HG02610 (cell line): ENCODE results near the gene TREM2.

Experiments used
- ATAC-seq: cut with Tn5 transposase; IDR thresholded peaks from one replicate; pipeline ENCODE4 v1.9.1; 2021; ENCODE audit warnings: mild to moderate bottlenecking, moderate library complexity; ENCODE audit not compliant: unreplicated experiment

Gene TREM2

DNA sequence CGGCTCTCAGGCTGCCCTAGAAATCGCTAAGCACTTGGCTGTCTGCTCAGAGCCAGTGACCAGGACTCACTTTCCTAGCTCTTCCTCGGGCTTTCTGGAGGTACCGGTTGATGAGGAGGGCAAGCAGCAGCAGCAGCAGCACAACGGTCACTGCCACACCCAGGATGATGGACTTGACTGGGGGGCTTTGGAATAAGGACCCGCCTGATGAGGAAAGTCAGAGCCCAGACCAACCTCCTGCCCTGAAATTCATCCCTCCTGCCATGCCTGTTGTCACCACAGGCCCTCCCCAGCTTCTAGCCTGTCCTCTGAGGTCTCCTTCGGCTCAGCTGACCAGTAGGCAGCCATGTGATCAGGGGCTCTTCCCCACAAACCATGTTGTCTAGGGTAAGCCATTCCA, 21.8 kb upstream of the TREM2 start:
- ATAC-seq: no peak

DNA sequence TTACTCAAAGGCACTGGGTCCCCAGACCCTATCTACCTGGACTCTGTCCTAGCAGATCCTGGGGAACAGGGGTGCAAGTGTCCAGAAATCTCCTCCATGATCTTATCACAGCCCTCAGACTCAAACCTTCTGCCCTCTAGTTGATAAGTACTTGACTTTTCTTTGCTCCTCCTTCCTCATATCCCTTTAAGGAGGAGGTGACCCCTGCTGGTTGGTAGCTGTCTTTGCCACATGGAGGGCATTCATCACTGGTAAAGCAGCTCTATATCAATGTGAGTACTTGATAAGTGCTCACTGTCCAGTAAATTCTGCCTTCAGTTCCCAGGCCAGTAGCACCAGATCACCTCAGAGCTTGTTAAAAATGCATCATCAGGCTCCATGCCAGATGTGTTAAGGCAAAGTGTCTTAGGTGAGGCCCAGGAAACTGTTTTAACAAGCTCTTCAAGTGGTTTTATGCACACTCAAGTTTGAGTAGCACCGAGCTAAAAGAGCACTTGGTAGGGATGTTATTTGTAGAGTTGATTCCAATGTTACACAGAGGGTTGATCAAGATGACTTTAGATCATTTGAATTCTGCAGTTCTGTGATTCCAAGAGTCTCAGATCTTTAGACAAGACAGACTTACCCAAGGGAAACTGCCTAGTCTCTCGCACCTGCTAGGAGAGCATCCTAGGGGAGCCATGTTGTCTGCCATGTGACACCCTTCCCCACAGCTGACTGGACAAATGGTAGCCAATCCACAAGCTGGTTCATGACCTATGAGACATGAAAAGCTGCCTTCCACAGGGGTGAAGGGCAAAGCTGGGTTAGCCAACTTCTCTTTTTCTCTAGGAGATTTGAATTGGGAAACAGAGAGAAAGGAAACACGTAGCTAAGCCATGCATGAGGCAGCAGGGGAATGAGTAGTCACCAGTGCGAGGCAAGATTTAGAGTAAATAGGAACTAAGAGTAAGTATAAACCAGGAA, 19.4 kb upstream of the TREM2 start:
- ATAC-seq: no peak

DNA sequence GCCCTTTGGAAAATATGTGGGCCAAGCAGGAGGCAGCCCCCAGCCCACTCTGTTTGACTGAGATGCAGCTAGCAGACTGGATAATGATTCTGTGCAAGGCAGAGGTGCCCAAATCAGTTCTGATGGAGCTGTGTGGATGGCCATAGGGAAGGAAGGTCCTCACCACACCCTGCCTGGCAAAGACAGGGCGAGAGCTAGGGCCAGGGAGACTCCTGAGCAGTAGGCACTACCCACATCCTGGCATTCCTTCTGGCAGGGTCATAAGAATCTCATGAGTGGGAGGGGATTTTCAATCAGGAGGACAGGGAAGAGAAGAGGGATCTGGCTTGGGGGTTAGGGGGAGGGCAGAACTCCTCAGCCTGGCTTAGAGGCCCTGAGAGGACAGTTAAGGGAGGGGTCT, 18.6 kb upstream of the TREM2 start:
- ATAC-seq: no peak

DNA sequence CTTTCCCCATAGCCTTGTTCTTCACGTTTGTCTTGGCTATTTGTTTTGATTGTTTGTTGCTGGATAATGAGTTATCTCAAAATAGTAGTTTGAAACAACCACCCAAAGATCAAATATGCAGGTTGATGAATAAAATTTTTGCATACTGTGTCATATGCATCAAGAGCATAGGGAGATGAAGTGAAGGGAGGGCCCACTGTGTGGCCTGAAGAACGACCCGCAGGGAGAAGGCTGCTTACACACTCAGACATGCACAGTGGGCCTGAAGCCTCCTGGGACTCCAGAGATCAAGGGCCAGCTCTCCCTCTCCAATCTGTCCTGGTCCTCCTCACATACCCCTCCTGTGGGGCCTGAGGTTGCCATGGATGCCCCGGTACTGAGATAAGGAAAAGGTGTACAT, 16.2 kb upstream of the TREM2 start:
- ATAC-seq: no peak

DNA sequence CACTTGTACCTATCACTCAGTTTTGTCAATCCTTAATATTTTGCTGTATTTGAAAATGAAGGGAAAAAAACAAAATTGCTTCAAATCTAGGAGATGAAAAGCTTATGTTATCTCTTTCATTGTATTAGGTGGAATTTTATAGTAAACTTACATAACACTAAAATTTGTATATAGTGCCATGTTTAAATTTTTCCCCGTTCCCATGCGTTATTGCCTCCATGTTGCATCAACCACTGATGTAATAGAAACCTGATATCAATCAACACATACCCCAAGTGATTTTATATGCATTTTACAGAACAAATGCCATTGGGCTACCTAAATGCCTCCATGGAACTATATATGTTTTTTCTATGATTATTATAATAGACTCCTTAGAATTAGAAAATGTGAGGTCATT, 14.8 kb upstream of the TREM2 start:
- ATAC-seq: no peak

DNA sequence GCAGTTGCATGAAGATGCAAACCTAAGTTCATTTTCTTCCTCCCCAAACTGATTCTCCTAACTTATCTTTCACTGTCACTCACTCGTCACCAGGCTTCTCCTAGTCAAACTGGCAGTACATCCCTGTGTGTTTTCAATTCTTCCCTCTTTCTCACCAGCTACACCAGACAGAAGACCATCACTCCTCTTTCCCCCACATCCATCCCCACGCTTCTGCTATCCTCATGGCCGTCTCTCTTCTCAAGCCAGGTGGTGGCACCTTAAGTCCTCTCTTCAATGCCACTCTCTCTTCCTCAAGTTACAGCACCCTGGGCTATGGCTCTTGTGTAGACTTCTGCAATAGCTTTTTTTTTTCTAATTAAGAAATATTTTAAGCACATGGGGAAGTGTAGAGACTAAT, 14.4 kb upstream of the TREM2 start:
- ATAC-seq: no peak

DNA sequence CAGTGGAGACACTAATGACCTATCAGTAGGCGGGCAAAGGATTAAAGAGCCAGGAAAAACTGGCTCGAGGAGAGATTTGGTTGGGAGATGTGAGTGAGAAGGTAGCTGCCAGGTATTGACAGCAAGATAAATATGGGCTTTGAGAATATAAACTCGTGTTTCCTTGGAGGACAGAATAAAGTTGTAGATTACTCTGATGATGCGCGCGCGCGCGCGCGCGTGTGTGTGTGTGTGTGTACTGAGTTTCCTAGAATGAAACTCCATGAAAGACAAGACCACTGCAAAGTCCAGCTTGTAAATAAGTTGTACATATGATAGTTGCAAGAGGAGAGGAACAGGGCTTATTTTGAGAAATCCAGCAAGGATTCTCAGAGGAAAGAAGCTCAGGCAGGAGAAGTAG, 13.3 kb upstream of the TREM2 start:
- ATAC-seq: no peak

DNA sequence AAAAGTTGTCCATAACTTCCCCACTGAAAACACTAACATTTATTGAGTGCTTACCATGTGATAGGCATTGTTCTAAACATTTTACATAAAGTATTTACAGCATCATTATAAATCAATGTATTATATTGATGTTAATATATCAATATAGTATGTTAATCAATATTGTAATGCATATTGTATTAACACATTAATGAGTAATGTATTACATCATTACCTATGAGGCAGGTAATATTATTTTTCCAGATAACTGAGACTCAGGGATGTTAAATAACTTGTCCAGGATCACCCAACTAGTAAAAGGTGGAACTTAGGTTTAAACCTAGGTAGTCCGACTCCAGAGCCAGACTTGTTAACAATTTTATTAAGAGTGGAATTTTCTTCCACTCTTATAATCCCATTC, 12.2 kb upstream of the TREM2 start:
- ATAC-seq: no peak

DNA sequence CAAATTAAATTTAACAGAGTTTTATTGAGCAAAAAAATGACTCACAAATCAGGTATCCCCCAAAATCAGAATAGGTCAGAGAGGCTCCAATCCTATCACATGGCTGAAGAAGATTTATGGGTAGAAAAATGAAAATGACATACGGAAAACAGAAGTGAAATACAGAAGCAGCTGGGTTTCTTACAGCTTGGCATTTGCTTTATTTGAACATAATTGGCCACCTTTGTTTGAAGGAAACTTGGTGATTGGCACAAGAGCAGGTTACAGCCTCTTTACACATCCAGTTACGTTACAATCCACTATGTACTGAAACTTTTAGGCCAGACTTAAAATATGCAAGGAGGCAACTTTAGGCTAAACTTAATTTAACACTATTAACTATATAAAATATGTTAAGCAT, 11.7 kb upstream of the TREM2 start:
- no peak for ATAC-seq

DNA sequence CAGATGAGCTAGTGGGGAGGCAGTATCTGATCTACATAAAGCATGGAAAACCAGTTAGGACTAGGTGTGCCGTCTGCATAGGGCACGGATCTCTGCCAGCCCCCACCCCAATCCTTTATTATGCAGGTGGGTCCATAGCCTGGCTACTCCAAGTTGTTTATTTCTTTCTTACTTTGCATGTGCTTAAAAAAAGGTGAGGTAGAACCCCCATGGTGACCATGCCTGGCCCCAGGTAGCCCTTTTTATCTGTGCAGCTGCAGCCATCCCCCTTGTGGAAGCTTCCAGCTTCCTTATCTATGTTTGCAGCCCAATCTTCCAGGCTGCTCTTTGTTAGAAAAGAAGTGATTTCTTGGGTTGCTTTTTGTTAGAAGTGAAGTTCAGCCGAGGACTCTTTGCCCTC, 9.0 kb upstream of the TREM2 start:
- ATAC-seq: no peak

DNA sequence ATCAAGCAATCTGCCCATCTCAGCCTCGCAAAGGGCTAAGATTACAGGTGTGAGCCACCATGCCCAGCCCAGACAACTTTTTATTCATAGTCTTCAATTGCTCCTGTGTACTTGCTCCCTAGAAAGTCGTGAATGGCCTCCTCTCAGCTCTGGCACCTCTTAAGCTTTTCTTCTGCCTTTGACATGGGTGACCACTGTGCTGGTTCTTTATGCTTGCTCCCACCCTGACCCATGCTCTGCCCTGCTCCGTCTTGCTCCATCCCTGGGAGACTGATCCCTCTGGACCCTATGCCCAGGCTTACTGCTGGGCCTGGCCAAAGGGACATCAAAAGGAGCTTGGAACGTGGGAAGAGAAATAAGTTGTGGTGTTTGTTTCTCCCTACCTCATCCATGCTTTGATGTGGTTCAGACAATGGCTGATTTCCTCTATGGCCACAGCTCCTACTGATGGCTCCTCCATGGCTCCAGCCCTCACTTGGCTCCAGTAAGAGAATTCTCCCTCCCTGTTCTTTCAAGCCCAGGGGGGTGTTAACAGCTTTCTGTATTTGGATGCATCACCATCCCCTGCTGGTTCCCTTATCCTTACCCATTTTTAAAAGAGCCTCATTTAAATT, 7.7 kb upstream of the TREM2 start:
- ATAC-seq: no peak

DNA sequence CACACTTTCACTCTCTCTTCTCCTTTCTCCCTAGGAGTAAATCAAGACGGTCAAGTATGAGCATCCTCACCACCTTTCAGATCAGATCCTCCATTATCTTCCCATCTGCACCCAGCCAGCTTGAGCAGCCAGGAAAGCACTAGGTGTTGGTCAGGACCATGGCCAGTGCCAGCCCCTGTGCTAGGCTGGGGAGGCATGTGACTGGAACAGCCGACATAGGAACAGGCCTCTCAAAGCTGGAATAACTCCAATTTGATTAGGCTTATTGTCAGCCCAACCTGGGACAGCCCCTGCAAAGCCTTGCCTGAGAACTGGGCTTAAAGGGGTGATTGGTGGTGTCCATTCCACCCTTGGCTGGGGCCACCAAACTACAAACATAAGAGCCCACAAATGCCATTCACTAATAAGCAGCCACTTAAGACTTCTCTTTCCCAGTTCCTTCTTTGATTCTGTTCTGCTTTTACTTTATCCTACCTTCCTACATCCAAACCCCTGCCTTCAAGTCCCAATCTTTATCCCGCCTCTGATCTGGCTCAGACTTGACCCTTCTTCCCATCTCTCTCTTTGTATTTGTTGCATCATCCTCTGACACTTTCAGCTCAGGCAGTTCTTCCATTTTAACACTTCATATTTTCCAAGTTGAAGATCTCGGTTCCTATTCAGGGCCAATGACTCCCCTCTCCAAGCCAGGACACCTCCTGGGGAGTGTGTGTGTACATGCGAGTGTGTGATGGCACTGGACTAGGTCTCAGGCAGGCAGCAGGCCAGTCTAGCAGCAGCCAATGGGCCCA, 4.5 kb upstream of the TREM2 start:
- no peak for ATAC-seq

DNA sequence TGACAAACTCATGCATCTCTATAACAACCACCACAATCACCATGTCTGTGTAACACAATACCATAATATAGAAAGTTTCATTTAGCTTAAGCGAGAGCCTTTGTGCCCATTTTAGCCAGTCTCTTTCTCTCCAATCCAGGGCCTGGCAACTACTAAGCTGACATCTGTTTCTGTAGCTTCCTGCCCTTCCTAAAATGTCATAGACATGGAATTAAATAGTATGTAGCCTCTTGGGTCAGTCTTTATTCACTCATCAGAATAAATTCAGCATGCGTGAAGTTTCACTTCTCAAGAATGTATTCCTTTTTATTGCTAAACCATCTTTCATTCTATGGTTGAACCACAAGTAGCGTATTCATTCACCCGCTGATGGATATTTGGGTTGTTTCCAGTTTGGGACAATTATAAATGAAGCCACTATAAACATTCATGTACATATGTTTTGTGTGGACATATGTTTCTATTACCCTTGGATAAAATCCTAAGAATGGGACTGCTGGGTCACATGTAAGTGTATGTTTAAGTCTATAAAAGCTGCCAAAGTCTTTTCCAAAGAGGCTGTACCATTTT, 1.7 kb upstream of the TREM2 start:
- ATAC-seq: no peak

DNA sequence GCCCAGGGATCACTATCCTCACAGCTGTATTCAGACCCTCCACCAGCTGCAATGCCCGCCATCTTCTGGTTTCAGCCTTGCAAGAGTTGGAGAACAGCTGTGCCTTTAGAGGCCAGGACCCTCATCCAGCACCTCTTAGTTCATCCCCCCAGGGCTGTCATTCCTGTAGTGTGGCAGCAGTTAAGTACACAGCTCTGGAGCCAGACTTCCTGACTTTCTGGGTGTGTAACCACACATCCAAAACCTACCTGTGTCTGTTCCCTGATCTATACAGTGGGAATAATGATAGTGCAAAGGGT, 452 bp upstream of the TREM2 start:
- ATAC-seq: no peak

DNA sequence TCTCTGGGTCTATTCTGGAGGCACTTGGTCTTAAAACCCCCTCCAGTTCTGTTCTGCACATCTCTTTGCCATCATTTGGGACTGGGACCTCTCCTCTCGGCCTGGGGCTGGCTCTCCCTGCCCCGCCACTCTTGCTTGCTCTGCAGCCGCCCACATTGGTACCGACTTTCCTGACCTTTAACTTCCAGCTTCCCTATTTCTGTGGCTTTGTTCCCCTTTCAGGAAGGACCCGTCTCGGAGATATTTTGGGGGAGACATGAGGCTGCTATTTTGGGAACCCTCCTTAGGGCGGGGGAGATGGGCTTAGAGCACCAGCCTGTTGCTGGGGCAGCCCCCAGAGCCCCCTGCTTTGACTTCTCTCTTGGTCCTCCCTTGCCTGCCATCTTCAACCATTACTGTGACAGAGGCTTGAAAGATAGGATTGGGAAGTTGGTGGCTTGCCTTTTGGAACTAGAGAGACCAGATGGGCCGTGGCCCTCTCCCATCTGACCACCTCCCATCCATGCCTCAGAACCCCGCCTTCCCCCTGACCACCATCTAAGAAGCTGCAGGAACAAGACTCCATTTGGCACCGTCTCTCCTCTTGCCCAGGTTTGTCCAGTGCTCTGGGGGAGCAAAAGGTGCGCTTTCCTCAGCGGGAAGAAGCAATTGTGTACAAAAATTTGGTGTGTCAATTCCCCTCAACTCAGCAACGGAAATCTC, 914 bp downstream of the TREM2 start:
- no peak for ATAC-seq

DNA sequence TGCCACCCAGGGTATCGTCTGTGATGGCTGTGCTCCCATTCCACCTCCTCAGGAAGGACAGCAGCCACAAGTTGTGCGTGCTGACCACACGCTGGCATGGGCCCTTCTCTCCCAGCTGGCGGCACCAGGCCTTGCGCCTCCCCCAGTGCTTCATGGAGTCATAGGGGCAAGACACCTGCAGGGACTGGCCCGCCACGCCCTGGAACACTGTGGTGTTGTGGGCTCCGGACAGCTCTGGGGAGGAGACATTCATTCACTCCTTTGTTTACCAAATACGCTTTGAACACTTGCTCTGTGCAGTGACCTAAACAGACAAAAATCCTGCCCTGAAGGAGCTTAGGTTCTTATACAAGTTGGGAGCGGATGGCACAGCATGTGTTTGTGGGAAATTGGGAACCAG, 1.5 kb downstream of the TREM2 start:
- no peak for ATAC-seq

DNA sequence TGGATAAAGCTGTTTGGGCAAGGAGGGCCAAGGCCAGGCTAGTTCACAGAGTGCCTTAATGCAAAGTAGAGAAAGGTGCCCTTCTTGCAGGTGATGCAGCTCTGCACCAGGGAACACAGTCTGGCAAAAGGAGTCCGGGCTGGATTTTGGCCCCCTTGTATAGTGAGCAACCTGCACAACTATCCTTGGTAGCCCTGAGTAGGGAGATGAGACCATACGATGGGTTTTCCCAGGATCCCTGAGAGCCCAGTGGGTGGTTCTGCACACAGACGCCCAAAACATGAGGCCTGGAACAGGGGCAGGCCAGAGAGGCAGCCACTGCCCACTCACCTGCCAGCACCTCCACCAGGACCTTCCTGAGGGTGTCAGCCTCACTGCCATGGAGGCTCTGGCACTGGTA, 2.0 kb downstream of the TREM2 start:
- no peak for ATAC-seq

DNA sequence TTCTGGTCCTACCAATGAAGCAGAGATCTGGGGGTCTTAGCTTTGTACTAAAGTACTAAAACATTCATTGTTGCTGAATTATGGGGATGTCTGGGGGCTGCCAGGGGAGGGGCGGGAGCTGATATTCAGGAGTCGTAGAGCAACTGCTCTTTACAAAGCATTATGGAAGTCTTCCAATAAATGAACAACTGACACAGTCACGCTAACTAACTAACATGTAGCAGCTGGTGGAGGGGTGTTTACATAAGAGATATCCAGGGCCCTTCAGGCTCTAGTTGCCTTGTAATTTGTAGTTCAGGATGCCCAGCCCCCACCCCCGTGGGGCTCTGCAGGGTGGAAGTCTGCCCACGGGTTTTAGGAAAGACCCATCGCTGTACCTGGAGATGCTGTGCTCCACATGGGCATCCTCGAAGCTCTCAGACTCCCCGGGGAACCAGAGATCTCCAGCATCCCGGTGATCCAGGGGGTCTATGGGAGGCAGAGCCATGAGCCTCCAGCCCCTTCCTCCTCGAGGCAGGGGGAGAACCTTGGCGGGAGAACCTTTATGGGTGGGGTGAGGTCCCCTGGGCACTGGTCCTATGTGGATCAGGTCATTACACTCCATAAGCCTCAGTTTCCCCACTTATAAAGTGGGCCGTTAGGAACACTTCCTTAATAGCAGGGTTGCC, 3.4 kb downstream of the TREM2 start:
- ATAC-seq: no peak

DNA sequence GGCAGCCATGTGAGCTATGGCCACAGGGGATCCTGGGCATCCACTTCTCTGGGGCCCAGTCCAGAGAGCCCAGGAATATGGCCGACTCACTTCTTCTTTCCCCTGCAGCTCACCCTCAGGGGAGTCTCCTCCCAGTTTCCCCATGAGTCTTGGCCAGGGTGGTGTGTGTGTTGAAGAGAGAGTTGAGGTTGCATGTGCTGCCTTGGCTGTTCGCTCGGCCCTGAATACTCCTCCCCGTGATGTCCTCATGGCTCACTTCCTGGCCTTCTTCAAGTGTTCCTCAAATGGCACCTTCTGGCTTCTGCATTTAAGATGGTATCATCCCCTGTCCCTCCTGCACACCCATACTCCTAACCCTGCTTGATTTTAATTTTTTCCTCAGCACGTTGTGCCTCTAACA, 5.6 kb downstream of the TREM2 start:
- ATAC-seq: no peak

DNA sequence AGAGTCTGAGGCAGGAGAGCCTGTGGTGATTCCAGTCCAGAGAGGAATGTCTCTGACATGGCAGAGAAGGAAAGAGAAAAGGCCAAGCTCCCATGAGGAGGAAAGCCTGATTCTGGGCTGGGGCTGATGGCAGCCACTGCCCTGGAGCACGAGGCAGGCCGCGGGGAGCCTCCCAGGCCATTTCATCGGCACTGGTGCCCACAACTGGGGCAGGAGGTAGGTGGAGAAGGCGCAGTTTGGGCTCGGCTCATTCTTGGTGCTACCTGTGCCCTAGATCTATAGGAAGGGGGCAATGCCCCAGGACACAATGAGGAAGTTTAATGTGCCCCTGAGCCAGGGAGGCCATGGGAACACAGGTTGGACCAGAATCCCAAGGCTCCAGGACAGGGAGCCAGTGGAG, 6.1 kb downstream of the TREM2 start:
- ATAC-seq: no peak

DNA sequence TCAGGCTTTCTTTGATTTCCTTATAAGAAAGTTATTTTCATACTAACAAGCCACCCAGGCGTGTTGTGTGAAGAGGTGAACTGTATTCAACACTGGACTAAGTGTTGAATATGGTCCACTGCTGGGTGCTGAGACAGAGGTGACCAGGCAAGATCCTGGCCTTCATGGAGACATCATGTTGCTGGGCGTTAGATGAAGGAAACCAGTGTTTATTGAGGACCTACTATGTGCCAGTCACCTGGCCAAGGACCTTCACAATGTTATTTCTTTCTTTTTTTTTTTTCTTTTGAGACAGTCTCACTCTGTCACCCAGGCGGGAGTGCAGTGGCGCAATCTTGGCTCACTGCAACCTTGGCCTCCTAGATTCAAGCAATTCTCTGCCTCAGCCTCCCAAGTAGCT, 6.9 kb downstream of the TREM2 start:
- ATAC-seq: no peak
